ENCODE results near the gene MLLT10.

GRCh38 chr10:21648040-21648439 is 114.0 kb downstream of the MLLT10 start:
- TF ChIP-seq ZNF274 (IDR thresholded peaks at IDR 0.05; ENCODE audit: low read depth, low read length) (no peak), YY1 (IDR thresholded peaks at IDR 0.05; ENCODE audit: insufficient read depth, insufficient read length) (no peak)

Measured in NT2/D1 (cell line).